GM21526 (cell line): ENCODE results near the gene LARGE1.

ENCODE experiments used
- ATAC-seq: cut with Tn5 transposase; IDR thresholded peaks from one replicate; pipeline ENCODE4 v1.9.1; 2021; ENCODE audit warnings: moderate library complexity; ENCODE audit not compliant: unreplicated experiment, low FRiP score

LARGE1 gene

DNA sequence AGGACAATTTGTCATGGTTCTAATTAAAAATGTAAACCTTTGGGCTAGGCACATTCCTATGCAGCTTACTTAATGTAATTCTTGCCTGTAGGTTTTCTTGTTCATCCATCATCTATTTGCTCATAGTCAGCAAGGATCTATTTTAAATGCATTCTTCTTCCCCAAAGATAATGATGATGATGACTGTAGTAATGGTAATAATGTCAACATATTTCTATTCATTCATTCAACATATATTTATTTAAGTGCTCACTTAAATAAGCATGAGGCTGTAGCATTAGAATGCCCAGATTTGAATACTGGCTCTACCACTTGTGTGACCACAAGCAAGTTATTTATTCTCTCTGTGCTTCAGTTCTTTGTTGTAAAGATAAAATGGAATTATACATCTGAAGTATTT is 692.5 kb downstream of the LARGE1 start:
- ATAC-seq, result no peak

DNA sequence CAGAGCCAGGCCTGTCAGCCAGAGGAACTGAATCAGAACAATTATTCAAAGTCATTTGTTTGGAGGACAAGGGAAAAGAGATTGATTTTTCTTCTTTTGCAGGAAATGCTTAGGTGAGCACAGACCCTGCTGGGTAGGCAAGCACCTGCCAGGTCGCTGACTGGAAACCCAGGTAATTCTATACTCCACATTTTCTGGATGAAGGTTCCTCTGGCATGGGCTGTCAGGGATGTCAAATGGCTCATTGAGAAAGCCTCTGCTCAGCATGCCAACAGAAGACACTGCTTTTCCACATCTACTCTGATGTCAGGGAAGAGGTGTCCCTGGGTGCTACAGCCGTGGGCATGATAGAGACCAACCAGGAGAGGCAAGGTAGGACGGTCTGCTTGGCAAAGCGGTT is 695.4 kb downstream of the LARGE1 start:
- no peak for ATAC-seq
